CD4-positive, alpha-beta T cell treated with Interleukin-15 for 1 hour (primary cell): ENCODE results near the gene DHH.
"Not testable (repeated sequence)": the region's sequence is repeated elsewhere in the genome, so short reads cannot be mapped to it uniquely, and the experiment has no call there.

Experiments used
- DNase-seq: peaks from one replicate; pipeline ENCODE4 v3.0.0-alpha.2; 2020

The DHH gene

GRCh38 chr12:49094160-49094974 lies at the start of gene DHH:
Gene DHH (minus strand): TSS chr12:49094801. CDS start chr12:49094512, 289 bp downstream.
- no peak for DNase-seq

- no peak for DNase-seq
Observed at GRCh38 chr12:49144384-49144783, 49.8 kb upstream of the DHH start.

GRCh38 chr12:49138999-49139398 lies 44.4 kb upstream of the DHH start:
- DNase-seq = no peak

GRCh38 chr12:49138587-49138986 lies 44.0 kb upstream of the DHH start:
- DNase-seq = no peak

GRCh38 chr12:49137476-49137875 lies 42.9 kb upstream of the DHH start:
- DNase-seq = no peak

GRCh38 chr12:49136997-49137396 lies 42.4 kb upstream of the DHH start:
- not testable (repeated sequence) for DNase-seq

- DNase-seq = no peak
Observed at GRCh38 chr12:49133590-49133989, 39.0 kb upstream of the DHH start.

- DNase-seq = no peak
Observed at GRCh38 chr12:49133014-49133413, 38.4 kb upstream of the DHH start.

- DNase-seq = no peak
Observed at GRCh38 chr12:49131894-49132461, 37.4 kb upstream of the DHH start.

GRCh38 chr12:49131051-49131893 lies 36.7 kb upstream of the DHH start, which contains the start of gene TUBA1B:
Gene TUBA1B (minus strand): TSS chr12:49131395. CDS start chr12:49131300, 95 bp downstream.
- peak; percentile 91 for DNase-seq

GRCh38 chr12:49130151-49131050 lies 35.8 kb upstream of the DHH start:
- DNase-seq = peak; percentile 95

- DNase-seq = no peak
Observed at GRCh38 chr12:49129332-49130150, 34.9 kb upstream of the DHH start.

- not testable (repeated sequence) for DNase-seq
Observed at GRCh38 chr12:49127971-49128370, 33.4 kb upstream of the DHH start.

- no peak for DNase-seq
Observed at GRCh38 chr12:49126852-49127763, 32.5 kb upstream of the DHH start.

GRCh38 chr12:49121047-49121696 lies 26.6 kb upstream of the DHH start:
- no peak for DNase-seq

- no peak for DNase-seq
Observed at GRCh38 chr12:49111206-49111605, 16.6 kb upstream of the DHH start.

- peak; percentile 98 for DNase-seq
Observed at GRCh38 chr12:49110464-49111155, 16.0 kb upstream of the DHH start, which contains the start of gene LMBR1L. Gene LMBR1L (minus strand): TSS chr12:49110847. CDS start chr12:49110555, 292 bp downstream.

GRCh38 chr12:49109641-49110463 lies 15.3 kb upstream of the DHH start:
- DNase-seq = peak; percentile 28
